Upper lobe of right lung (tissue), 1 donor: Measurements from ENCODE around the gene ABL2. TPM values are rescaled to one million over a fixed set of nuclear protein-coding genes. Genes with fewer than 3 reads are reported as not detected.

ENCODE experiments used
- ATAC-seq: fragments of 200-7000 bp; cut with Tn5 transposase; one replicate; pipeline ENCODE4 v1.9.1; 2020; ENCODE audit warnings: mild to moderate bottlenecking, moderate library complexity
- DNase-seq: peaks from one replicate; pipeline ENCODE4 v3.0.0-alpha.2; 2020
- H3K27ac ChIP-seq: fragments of 200-600 bp; one replicate; pipeline ENCODE4 v1.8.0; 2022
- H3K27me3 ChIP-seq: fragments of 200-600 bp; one replicate; pipeline ENCODE4 v1.8.0; 2022; ENCODE audit warnings: mild to moderate bottlenecking
- H3K36me3 ChIP-seq: fragments of 200-600 bp; one replicate; pipeline ENCODE4 v1.8.0; 2022
- H3K4me1 ChIP-seq: fragments of 200-600 bp; one replicate; pipeline ENCODE4 v1.8.0; 2022
- H3K4me3 ChIP-seq: fragments of 200-600 bp; one replicate; pipeline ENCODE4 v1.8.0; 2022; ENCODE audit warnings: mild to moderate bottlenecking
- H3K9me3 ChIP-seq: fragments of 200-600 bp; one replicate; pipeline ENCODE4 v1.8.0; 2022
- CTCF ChIP-seq: fragments of 200-600 bp; IDR thresholded peaks from one replicate; pipeline ENCODE4 v1.8.0; 2022; ENCODE audit warnings: antibody characterized with exemption
- intact Hi-C: fragments of 100-400 bp; cut with DNase I; formaldehyde crosslinking; loops from one replicate; pipeline ENCODE4 v1.11.0; 2022
- total RNA-seq: library from RNA; stranded (reverse); fragmentation: NEBNext Ultra II Directional; extraction: Animal tissue kit (Norgen Biotek cat#: 25700); gene quantifications from one replicate; pipeline ENCODE4 v1.2.1, GENCODE V29; 2021
- donor health status: DM: no; HTN: yes; CAD: no; lungs with severe emphysema.

Gene ABL2
- total RNA-seq, 1 donor from 2014 or later: 32.7 TPM

- Histone ChIP-seq H3K4me1 (no peaks in the 10 kb centered on the region), H3K4me3 (no peak overlapping the region), H3K36me3 (no peaks in the 10 kb centered on the region), H3K27ac (no peak overlapping the region), H3K9me3 (no peaks in the 10 kb centered on the region), H3K27me3 (no peaks in the 10 kb centered on the region)
- intact Hi-C loops: no loop called here
- DNase-seq (no peak), ATAC-seq (no peak)
- TF ChIP-seq CTCF: no peak
These were observed 12.1 kb upstream of the ABL2 start for GRCh38 chr1:179241530-179242097.

GRCh38 chr1:179237222-179237621, 7.7 kb upstream of the ABL2 start:
- Histone ChIP-seq H3K4me3 (no peak overlapping the region), H3K27me3 (no peaks in the 10 kb centered on the region), H3K9me3 (no peaks in the 10 kb centered on the region), H3K36me3 (no peaks in the 10 kb centered on the region), H3K4me1 (no peaks in the 10 kb centered on the region), H3K27ac (no peak overlapping the region)
- ATAC-seq: no peak
- DNase-seq: no peak
- TF ChIP-seq CTCF: no peak
- intact Hi-C loops: no loop called here

- Histone ChIP-seq H3K9me3 (no peaks in the 10 kb centered on the region), H3K36me3 (no peaks in the 10 kb centered on the region), H3K27ac (no peak overlapping the region), H3K27me3 (no peaks in the 10 kb centered on the region), H3K4me1 (no peaks in the 10 kb centered on the region), H3K4me3 (no peak overlapping the region)
- ATAC-seq (no peak), DNase-seq (no peak)
- TF ChIP-seq CTCF: no peak
- intact Hi-C loops: no loop called here
These were observed 5.4 kb upstream of the ABL2 start for GRCh38 chr1:179234863-179235262.

GRCh38 chr1:179231923-179232322, 2.4 kb upstream of the ABL2 start:
- peaks cover 6% of the 10 kb centered on the region for H3K4me1 ChIP-seq
- no peak overlapping the region for H3K4me3 ChIP-seq
- H3K27me3 ChIP-seq: no peaks in the 10 kb centered on the region
- intact Hi-C loops: no loop called here
- no peak overlapping the region for H3K27ac ChIP-seq
- DNase-seq (no peak), ATAC-seq (no peak)
- TF ChIP-seq CTCF: no peak
- no peaks in the 10 kb centered on the region for H3K9me3 ChIP-seq
- H3K36me3 ChIP-seq: no peaks in the 10 kb centered on the region

- no peak for DNase-seq
- no peak for ATAC-seq
- H3K36me3 ChIP-seq: no peaks in the 10 kb centered on the region
- TF ChIP-seq CTCF: no peak
- H3K27me3 ChIP-seq: no peaks in the 10 kb centered on the region
- H3K4me1 ChIP-seq: peaks cover 6% of the 10 kb centered on the region
- H3K27ac ChIP-seq: no peak overlapping the region
- no peak overlapping the region for H3K4me3 ChIP-seq
- H3K9me3 ChIP-seq: no peaks in the 10 kb centered on the region
- intact Hi-C loops: no loop called here
These were observed 1.2 kb upstream of the ABL2 start for GRCh38 chr1:179230721-179231120.

- DNase-seq: no peak
- Histone ChIP-seq H3K27ac (no peak overlapping the region), H3K27me3 (no peaks in the 10 kb centered on the region), H3K4me3 (peak overlapping the region; percentile 98), H3K9me3 (no peaks in the 10 kb centered on the region), H3K36me3 (no peaks in the 10 kb centered on the region), H3K4me1 (peaks cover 6% of the 10 kb centered on the region)
- ATAC-seq: no peak
- TF ChIP-seq CTCF: no peak
- intact Hi-C loops: no loop called here
These were observed 774 bp upstream of the ABL2 start for GRCh38 chr1:179230251-179230650.
